GM12872 (cell line): ENCODE data around the gene ALDH7A1.

Source experiments
- CTCF ChIP-seq: IDR thresholded peaks from 3 replicates; pipeline ENCODE4 v1.5.1; 2011; ENCODE audit warnings: low read depth, mild to moderate bottlenecking, low read length, moderate library complexity; ENCODE audit not compliant: insufficient read depth

The ALDH7A1 gene

GRCh38 chr5:126487596-126487995 lies 107.4 kb downstream of the ALDH7A1 start:
- no peak for TF ChIP-seq CTCF

GRCh38 chr5:126486332-126486731 lies 108.7 kb downstream of the ALDH7A1 start:
- TF ChIP-seq CTCF: no peak

GRCh38 chr5:126484253-126484652 lies 110.8 kb downstream of the ALDH7A1 start:
- TF ChIP-seq CTCF: no peak

GRCh38 chr5:126483156-126483555 lies 111.9 kb downstream of the ALDH7A1 start:
- no peak for TF ChIP-seq CTCF

GRCh38 chr5:126482591-126482990 lies 112.4 kb downstream of the ALDH7A1 start:
- no peak for TF ChIP-seq CTCF

GRCh38 chr5:126481243-126481642 lies 113.8 kb downstream of the ALDH7A1 start:
- TF ChIP-seq CTCF: no peak
